NCI-H510A (cell line): Measurements from ENCODE around the gene TOMM40L.
"Not testable (repeated sequence)": the region's sequence is repeated elsewhere in the genome, so short reads cannot be mapped to it uniquely, and the experiment has no call there.

Experiments
- DNase-seq: peaks from one replicate; lab custom pipeline; 2025; lab: John Stamatoyannopoulos, UW

Gene TOMM40L

DNA sequence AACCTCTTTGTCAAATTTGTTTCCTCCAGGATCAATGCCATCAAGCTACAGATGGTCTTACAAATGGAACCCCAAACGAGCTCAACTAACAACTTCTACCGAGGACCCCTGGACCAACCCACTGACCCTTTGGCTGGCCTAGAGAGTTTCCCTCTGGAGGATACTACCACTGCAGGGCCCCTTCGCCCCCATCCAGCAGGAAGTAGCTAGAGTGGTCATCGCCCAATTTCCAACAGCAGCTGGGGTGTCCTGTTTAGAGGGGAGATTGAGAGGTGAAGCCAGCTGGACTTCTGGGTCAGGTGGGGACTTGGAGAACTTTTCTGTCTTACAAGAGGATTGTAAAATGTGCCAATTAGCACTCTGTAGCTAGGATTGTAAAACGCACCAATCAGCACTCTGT, 31.2 kb downstream of the TOMM40L start:
- DNase-seq: not testable (repeated sequence)

- peak; percentile 49 for DNase-seq
These were observed 32.8 kb downstream of the TOMM40L start, which contains the start of gene PCP4L1 for GRCh38 chr1:161258439-161259344. Gene PCP4L1 (plus strand): TSS chr1:161258745. CDS start chr1:161258975, 230 bp downstream.

GRCh38 chr1:161259345-161259702, 33.5 kb downstream of the TOMM40L start:
- no peak for DNase-seq

- DNase-seq: no peak
These were observed 33.9 kb downstream of the TOMM40L start for GRCh38 chr1:161259765-161260164.

DNA sequence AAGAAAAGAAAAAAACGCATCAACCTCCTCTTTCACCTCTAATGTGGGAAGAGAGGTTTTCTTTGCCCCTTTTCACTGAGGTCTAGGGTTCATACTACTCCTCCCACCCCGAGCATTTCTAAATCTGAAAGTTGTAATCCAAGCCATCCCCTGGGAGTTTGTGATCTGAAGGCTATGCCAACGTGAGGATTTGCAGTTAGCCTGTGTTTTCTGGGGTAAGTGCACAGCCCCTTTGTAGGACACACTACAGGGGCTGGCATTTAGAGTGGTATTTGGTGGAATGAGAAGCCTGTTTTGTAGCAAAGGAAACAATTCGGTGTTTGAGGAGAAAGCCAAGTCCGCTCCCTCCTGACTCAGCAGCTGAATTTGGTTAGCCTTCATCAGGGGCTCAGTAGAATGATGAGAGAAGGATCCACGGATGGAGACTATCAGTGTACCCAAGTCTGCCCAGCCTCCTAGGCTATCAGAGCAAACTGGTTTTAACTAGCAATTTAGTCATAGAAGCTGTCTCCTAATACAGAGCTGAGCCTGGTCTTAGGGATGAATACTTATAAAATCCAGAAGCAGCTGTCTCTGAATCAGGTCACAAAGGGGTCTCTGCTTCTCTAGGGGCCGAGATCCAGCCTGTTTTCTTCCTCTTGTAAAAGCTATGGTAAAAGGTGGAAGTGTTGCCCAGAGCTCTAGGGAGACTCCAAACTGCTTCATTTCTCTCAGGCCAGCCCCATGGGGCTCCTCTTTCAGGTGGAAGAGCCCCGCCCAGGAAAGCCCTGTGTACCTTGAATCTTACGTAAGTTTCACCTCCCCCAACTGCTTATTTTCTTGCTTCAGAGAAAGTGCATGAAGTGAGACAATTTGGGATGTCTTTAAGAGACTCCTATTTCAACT, 34.8 kb downstream of the TOMM40L start:
- DNase-seq: no peak

DNA sequence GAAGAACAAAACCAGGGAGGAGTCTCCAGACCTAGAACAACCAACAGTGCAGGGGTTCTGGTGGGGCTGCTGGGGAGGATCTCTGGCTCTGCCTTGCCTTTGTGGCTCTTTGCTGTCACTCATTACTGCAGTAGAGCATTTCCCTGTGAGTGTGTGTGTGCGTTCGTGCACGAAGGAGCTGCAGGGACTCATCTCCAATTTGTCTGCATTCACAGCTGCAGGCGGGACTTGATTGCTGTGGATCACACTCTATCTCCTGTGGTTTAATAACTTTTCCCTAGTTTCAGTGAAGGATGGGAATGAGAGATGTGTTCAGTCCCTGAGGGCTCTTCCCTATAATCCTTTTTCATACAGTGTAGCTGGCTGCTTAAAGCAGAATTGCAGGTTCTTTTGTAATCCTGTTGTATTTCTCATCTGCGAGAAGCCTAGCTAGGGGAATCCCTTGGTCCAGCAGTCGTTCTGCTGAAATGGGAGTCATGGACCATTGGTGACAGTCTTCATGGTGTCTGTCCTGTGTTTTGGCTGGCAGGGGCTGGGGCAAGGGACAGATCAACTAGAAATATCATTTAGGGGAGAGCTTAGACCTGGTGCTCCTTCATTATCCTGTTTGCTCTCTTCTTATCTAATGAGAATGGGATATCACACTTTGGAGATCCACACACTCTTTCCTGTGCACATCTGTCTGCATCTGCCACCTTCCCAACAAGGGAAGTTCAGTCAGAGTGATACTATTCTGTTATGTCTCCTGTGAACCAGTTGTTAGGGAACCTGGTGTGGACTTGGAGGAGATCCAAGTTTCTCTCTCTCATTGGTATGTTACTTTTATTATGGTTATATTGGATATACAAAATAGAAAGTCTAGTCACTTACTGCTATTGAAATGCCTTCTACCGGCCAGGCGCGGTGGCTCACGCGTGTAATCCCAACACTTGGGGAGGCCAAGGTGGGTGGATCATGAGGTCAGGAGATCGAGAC, 35.7 kb downstream of the TOMM40L start:
- DNase-seq: no peak

DNA sequence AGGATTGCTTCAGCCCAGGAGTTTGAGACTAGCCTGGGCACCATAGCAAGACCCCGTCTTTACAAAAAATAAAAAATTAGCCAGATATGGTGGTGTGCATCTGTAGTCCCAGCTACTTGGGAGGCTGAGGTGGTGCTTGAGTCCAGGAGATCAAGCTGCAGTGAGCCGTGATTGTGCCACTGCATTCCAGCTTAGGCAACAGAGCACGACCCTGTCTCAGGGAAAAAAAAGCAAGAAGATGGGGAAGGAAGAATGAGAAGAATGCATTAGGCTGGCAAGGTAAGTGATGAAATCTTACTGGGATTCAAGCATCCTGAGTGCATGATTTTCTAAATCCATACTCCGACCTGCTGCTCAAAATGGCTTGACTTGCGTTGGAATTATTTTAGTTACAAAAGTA, 39.4 kb downstream of the TOMM40L start:
- no peak for DNase-seq

- no peak for DNase-seq
These were observed 40.3 kb downstream of the TOMM40L start for GRCh38 chr1:161266202-161266601.

DNA sequence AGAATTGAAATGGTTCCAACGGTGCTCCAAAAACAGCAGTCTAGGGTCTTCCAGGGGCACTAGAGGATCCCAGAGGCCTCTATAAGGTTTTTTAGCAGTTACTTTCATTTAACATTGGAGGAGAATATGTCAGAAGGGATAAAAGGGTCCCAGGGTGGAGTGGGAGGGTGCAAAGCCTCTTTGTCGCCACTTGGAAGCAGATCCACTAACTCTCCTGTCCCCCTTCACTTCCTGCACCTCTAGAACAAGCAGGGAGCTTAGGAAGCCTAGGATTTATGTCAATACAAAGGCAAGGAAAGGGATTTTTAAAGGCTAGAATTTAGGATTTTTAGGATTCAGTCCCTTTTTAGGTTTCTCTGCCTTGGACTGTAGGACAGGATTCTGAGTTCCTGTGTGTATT, 41.0 kb downstream of the TOMM40L start:
- no peak for DNase-seq

DNA sequence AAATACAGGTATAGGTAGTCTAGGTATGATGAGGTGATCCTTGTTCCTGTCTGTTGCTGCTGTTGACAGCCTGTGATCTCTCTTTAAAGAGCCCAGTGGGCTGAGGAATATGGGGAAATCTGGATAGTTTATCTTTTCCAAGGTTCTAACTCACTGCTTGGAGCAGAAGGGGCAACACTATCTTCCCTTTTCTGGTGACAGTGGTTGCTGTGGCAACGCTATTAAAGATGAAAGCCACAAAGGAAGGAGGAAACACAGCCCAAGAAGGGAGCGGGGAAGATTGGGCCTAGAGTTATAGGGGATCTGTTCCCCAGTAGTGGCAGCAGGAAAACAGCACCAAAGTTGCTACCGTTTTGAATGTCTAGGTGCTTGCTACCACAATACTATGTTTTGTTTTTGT, 41.5 kb downstream of the TOMM40L start:
- DNase-seq: no peak

GRCh38 chr1:161273402-161273801, 47.5 kb downstream of the TOMM40L start:
- no peak for DNase-seq

GRCh38 chr1:161274874-161275273, 49.0 kb downstream of the TOMM40L start:
- no peak for DNase-seq
